Hematopoietic multipotent progenitor cell treated with erythropoietin and hydrocortisone succinate and interleukin-3 and kit ligand, for 4 days (in vitro differentiated cells): Measurements from ENCODE around the gene PPIA.
"Not testable (repeated sequence)": the region's sequence is repeated elsewhere in the genome, so short reads cannot be mapped to it uniquely, and the experiment has no call there.

ENCODE experiments used
- DNase-seq: peaks from one replicate; pipeline ENCODE4 v3.0.0-alpha.2; 2015

Gene PPIA

GRCh38 chr7:44791278-44792219 is 4.9 kb upstream of the PPIA start:
- no peak for DNase-seq

DNA sequence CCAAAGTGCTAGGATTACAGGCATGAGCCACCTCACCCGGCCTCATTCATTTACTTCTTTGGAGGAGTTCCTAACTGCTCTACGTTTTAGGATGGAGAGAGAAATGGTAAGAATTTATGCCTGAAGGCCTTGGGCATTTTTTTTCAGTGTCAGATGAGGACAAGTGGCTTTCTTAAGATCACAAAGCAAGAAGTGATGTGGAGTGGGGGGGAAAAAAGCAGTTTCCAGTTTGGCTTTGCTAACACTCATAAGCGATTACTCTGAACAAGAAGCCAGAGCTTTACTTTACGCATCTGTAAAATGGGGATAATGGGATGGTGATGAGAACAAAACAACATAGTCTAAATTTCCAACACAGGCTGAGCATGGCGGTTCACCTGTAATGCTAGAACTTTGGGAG is 2.6 kb upstream of the PPIA start:
- DNase-seq = no peak

DNA sequence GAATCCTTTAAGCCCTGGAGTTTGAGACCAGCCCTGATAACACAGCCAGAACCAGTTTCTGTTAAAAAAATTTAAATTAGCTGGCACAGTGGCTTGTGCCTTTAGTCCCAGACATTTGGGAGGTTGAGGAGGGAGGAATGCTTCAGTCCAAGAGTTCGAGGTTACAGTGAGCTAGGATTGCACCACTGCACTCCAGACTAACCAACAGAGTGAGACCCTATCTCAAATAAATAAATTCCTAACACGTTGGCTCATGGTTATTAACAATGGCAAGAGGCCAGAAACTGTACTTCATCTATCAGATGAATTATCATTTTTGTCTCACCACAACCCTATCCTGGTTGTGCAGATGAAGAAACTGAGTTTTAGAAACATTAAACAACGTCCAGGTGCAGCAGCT is 2.1 kb upstream of the PPIA start:
- no peak for DNase-seq

- no peak for DNase-seq
Observed at GRCh38 chr7:44796034-44796503, 412 bp upstream of the PPIA start.

- DNase-seq = peak; percentile 96
Observed at GRCh38 chr7:44797329-44798258, 1.1 kb downstream of the PPIA start.

- no peak for DNase-seq
Observed at GRCh38 chr7:44798649-44799305, 2.3 kb downstream of the PPIA start.

GRCh38 chr7:44799939-44800338 is 3.5 kb downstream of the PPIA start:
- no peak for DNase-seq

GRCh38 chr7:44801890-44802289 is 5.4 kb downstream of the PPIA start:
- DNase-seq = no peak

DNA sequence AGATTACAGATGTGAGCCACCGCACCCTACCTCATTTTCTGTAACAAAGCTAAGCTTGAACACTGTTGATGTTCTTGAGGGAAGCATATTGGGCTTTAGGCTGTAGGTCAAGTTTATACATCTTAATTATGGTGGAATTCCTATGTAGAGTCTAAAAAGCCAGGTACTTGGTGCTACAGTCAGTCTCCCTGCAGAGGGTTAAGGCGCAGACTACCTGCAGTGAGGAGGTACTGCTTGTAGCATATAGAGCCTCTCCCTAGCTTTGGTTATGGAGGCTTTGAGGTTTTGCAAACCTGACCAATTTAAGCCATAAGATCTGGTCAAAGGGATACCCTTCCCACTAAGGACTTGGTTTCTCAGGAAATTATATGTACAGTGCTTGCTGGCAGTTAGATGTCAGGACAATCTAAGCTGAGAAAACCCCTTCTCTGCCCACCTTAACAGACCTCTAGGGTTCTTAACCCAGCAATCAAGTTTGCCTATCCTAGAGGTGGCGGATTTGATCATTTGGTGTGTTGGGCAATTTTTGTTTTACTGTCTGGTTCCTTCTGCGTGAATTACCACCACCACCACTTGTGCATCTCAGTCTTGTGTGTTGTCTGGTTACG is 6.0 kb downstream of the PPIA start:
- DNase-seq = no peak

GRCh38 chr7:44803828-44804519 is 7.5 kb downstream of the PPIA start:
- not testable (repeated sequence) for DNase-seq

DNA sequence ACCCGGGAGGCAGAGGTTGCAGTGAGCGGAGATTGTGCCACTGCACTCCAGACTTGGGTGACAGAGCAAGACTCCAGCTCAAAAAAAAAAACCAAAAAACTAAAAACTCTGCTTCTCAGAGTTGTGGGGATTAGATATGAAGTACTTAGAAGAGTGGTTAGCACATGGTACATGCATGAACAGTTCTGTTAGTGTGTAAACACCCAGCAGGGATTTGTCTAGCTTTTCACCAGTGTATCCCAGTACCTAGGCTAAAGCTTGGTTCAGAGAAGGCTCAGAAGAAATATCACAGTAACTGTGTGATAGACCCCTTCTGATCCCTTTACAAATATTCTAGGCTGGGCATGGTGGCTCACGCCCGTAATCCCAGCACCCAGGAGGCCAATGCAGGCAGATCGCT is 9.5 kb downstream of the PPIA start:
- DNase-seq = no peak

GRCh38 chr7:44808914-44809393 is 12.5 kb downstream of the PPIA start:
- no peak for DNase-seq

DNA sequence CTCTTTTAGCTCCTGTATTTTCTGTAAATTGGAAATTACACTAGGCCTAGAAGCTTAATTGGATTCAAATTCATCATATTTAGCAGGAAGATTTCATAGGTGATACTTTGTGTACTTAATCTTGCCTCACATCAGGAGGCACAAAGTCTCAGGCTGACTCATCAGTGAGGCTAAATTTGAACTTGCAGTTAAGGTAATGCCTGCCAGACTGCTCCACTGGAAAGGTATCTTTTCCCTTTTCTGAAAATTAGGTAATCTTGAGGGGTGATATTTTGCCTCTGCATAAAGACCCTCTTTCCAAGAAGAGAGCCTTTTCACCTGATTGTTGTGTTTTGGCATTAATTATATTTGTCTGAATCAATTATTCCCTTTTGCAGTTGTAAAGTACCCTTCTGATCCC is 14.6 kb downstream of the PPIA start:
- no peak for DNase-seq

DNA sequence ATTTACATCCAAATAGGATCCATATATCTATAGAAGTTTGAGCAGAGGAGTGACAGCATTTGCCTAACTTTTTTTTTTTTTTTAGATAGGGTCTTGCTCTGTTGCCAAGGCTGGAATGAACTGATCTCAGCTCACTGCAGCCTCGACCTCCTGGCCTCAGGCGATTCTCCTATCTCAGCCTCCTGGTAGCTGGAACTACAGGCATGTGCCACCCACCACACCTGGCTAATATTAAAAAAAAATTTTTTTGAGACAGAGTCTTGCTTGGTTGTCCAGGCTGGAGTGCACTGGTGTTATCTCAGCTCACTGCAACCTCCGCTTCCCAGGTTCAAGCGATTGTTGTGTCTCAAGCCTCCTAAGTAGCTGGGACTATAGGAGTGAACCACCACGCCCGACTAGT is 15.1 kb downstream of the PPIA start:
- DNase-seq = no peak

GRCh38 chr7:44814919-44815318 is 18.4 kb downstream of the PPIA start:
- DNase-seq = peak; percentile 56

DNA sequence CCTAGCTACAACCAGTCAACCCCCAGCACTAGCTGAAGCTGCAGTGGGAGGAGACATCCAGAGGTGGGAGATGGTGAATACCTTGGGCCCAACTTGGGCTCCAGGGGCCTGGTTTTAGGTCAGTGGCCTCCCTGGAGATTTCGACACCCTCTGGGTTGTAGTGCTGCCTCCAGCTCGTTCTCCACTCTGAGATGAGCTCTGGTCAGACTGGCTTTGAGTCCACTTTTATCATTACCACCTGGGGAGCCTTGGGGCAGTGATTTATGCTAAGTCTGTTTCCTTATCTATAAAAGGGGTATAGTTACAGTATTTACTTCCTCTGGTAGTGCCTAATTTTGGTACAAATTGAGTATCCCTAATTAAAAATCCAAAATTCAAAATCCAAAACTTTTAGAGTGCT is 22.8 kb downstream of the PPIA start:
- no peak for DNase-seq

- DNase-seq = no peak
Observed at GRCh38 chr7:44823255-44823781, 26.8 kb downstream of the PPIA start.

- peak; percentile 43 for DNase-seq
Observed at GRCh38 chr7:44824894-44825526, 28.5 kb downstream of the PPIA start.

GRCh38 chr7:44827567-44827966 is 31.1 kb downstream of the PPIA start:
- DNase-seq = peak; percentile 78

- no peak for DNase-seq
Observed at GRCh38 chr7:44838751-44839150, 42.3 kb downstream of the PPIA start.

DNA sequence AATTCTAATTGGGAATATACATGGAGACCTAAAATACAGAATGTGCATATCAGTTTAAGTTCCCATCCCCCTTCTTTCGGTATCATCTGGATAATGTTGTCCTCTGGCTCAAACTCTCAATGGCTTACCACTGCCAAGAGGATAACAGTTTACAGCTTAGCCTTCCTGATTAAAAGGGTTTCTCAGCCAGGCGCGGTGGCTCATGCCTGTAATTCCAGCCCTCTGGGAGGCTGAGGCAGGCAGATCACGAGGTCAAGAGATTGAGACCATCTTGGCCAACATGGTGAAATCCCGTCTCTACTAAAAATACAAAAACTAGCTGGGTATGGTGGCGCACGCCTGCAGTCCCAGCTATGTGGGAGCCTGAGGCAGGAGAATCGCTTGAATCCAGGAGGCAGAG is 46.2 kb downstream of the PPIA start:
- DNase-seq = not testable (repeated sequence)
